Fibroblast of gingiva (primary cell): ENCODE measurements around the gene RNF227.
"Not testable (repeated sequence)": the region's sequence is repeated elsewhere in the genome, so short reads cannot be mapped to it uniquely, and the experiment has no call there.

ENCODE experiments used
- DNase-seq: peaks from one replicate; pipeline ENCODE4 v3.0.0-alpha.2; 2011; ENCODE audit warnings: low read depth

RNF227 gene

GRCh38 chr17:7864384-7864783, 51.7 kb downstream of the RNF227 start:
- DNase-seq = not testable (repeated sequence)
